Measurements from ENCODE around the gene SCD5. TPM values are rescaled to one million over a fixed set of nuclear protein-coding genes. Genes with fewer than 3 reads are reported as not detected.

Gene SCD5
- total RNA-seq, 2 experiments from 2014 or later = 1.3 to 1.7 TPM

DNA sequence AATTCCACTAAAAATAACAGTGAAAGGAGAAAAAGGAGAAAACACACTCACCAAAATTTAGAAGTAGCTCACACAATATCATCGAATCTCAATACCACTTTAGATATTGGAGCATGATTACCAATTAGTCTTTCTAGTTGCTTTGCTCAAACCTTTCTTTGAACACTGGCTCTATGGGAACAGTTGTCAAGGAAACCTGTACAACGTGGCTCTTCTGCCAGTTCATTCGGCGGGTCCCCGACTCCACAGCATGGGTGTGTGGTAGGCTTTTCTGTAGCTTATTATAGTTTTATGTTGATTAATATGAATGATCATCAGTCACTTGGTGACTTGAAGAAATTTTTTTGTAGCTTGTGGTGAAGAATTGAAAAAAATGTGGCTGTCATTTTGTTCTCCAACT is 186.6 kb downstream of the SCD5 start:
- ChIA-PET CTCF (interaction anchor here (0.6 to 1.3 kb wide), 2 partner anchors 23 to 38 kb away, joined by 3 read pairs; no protein-coding TSS in a partner anchor), POLR2A (no interaction called here)
- Mint-ChIP-seq H3K9me3 (ENCODE audit: low read depth) (no peaks in the 10 kb centered on the region), H3K36me3 (ENCODE audit: low read depth) (no peaks in the 10 kb centered on the region), H3K27ac (no peak overlapping the region), H3K4me3 (no peak overlapping the region), H3K27me3 (peaks cover 2% of the 10 kb centered on the region), H3K4me1 (no peaks in the 10 kb centered on the region)
- intact Hi-C loops (cut with DNase I, micrococcal nuclease) = no loop called here
- no peak for ATAC-seq
- no peak for DNase-seq

GRCh38 chr4:82611527-82611926 is 187.1 kb downstream of the SCD5 start:
- no peaks in the 10 kb centered on the region for H3K9me3 Mint-ChIP-seq (ENCODE audit: low read depth)
- ATAC-seq (no peak), DNase-seq (no peak)
- ChIA-PET CTCF (interaction anchor here (0.6 kb wide), 1 partner anchor 38 kb away, joined by 3 read pairs; no protein-coding TSS in a partner anchor), POLR2A (no interaction called here)
- H3K27me3 Mint-ChIP-seq = peaks cover 2% of the 10 kb centered on the region
- intact Hi-C loops (cut with DNase I, micrococcal nuclease) = no loop called here
- H3K4me3 Mint-ChIP-seq = no peak overlapping the region
- H3K36me3 Mint-ChIP-seq (ENCODE audit: low read depth) = no peaks in the 10 kb centered on the region
- H3K27ac Mint-ChIP-seq = no peak overlapping the region
- H3K4me1 Mint-ChIP-seq = no peaks in the 10 kb centered on the region

DNA sequence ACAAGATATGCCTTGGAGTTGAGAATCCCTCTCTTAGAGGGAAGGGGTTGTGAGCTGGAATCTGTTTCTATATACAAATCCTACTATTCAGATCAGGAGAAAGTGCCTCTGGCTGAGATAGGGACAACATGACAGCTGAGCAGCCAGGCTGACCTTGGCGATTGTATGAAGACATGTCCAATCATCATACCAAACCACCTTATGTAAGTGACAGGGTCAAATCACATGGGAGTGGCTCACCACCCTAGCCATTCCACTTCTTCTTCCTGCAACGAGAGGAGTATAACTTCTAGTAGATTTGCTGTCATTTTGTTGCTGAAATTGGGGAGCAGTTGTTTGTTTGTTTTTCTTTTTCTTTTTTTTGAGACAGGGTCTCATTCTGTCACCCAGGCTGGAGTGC is 188.6 kb downstream of the SCD5 start:
- no peak for ATAC-seq
- POLR2A ChIA-PET = no interaction called here
- intact Hi-C loops (cut with DNase I, micrococcal nuclease) = no loop called here
- no peak for DNase-seq
- no peaks in the 10 kb centered on the region for H3K36me3 Mint-ChIP-seq (ENCODE audit: low read depth)
- H3K27me3 Mint-ChIP-seq = no peaks in the 10 kb centered on the region
- H3K27ac Mint-ChIP-seq = no peak overlapping the region
- no peaks in the 10 kb centered on the region for H3K4me1 Mint-ChIP-seq
- CTCF ChIA-PET = interaction anchor here (0.6 to 1.0 kb wide), 2 partner anchors 28 to 129 kb away, joined by 3 to 4 read pairs; no protein-coding TSS in a partner anchor
- no peak overlapping the region for H3K4me3 Mint-ChIP-seq
- H3K9me3 Mint-ChIP-seq (ENCODE audit: low read depth) = no peaks in the 10 kb centered on the region

DNA sequence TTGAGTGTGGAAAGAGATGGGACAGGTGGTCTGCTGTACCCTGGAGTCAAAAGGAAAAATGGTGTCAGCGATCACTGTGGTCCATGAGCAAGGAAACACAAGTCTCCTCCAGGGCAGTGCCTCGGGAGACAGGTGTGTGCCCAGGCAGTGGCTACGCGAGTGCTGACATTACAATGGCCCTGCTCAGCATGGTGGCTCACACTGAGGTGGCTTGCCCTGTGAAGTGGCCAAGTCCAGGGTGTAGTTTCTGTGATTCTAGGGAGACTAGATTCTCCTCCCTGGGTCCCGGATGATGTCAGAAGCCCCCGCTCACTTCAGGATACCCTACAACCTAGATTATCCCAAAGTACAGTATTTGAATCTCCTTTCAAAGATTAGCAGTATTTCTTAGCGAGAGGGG is 192.0 kb downstream of the SCD5 start:
- Mint-ChIP-seq H3K4me3 (no peak overlapping the region), H3K36me3 (ENCODE audit: low read depth) (no peaks in the 10 kb centered on the region), H3K4me1 (no peaks in the 10 kb centered on the region), H3K27ac (no peak overlapping the region), H3K27me3 (no peaks in the 10 kb centered on the region), H3K9me3 (ENCODE audit: low read depth) (no peaks in the 10 kb centered on the region)
- ATAC-seq (no peak), DNase-seq (no peak)
- intact Hi-C loops (cut with DNase I, micrococcal nuclease) = no loop called here
- CTCF ChIA-PET = no interaction called here
- POLR2A ChIA-PET = no interaction called here

GRCh38 chr4:82604522-82604921 is 194.1 kb downstream of the SCD5 start:
- POLR2A ChIA-PET = no interaction called here
- Mint-ChIP-seq H3K27ac (no peak overlapping the region), H3K4me1 (no peaks in the 10 kb centered on the region), H3K4me3 (no peak overlapping the region), H3K27me3 (no peaks in the 10 kb centered on the region), H3K9me3 (ENCODE audit: low read depth) (no peaks in the 10 kb centered on the region), H3K36me3 (ENCODE audit: low read depth) (no peaks in the 10 kb centered on the region)
- CTCF ChIA-PET = interaction anchor here (0.5 kb wide), 1 partner anchor 34 kb away, joined by 3 read pairs; no protein-coding TSS in a partner anchor
- intact Hi-C loops (cut with DNase I, micrococcal nuclease) = no loop called here
- DNase-seq (no peak), ATAC-seq (no peak)

DNA sequence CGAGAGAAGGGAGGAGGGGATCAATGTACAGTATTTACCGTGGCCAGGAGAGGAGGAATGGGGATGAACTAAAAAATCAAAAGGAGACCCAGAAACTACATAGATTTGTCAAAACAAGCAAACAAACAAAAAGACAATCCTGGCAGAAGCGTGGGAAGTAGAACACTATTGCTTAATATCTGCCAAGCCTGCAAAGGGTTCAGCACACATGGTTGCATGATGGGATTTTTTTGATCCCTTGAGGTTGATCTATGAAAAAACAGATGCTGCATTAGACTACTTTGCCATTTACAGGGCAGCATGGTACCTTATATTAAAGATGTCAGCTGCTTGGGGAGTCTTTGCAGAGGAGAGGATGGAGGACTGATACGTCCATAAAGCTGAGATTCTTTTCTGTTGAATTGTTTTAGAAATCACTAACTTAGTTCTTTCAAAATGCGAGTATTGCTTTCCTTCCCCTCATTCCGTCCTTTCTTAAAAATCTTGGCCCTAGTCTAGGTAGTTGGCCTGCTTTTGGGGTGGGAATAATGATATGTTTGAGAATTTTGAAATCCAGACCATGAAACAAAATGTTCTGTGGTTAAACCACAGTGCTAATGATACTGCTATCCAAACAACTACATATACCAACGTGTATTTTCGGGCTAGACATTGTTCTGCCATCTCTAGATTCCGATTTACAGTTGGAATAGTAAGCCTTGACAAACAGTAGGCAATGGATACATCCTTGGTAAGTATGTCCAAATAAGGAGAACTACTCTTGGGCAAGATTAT is 197.2 kb downstream of the SCD5 start:
- ChIA-PET POLR2A (no interaction called here), CTCF (interaction anchor here (0.5 kb wide), 1 partner anchor 104 kb away, joined by 3 read pairs; no protein-coding TSS in a partner anchor)
- Mint-ChIP-seq H3K27ac (no peak overlapping the region), H3K4me1 (no peaks in the 10 kb centered on the region), H3K4me3 (no peak overlapping the region), H3K9me3 (ENCODE audit: low read depth) (no peaks in the 10 kb centered on the region), H3K27me3 (no peaks in the 10 kb centered on the region), H3K36me3 (ENCODE audit: low read depth) (no peaks in the 10 kb centered on the region)
- DNase-seq = no peak
- no peak for ATAC-seq
- intact Hi-C loops (cut with DNase I, micrococcal nuclease) = no loop called here

GRCh38 chr4:82599336-82599735 is 199.3 kb downstream of the SCD5 start:
- H3K4me3 Mint-ChIP-seq = no peak overlapping the region
- ChIA-PET CTCF (no interaction called here), POLR2A (no interaction called here)
- no peak for ATAC-seq
- intact Hi-C loops (cut with DNase I, micrococcal nuclease) = no loop called here
- H3K9me3 Mint-ChIP-seq (ENCODE audit: low read depth) = no peaks in the 10 kb centered on the region
- no peaks in the 10 kb centered on the region for H3K4me1 Mint-ChIP-seq
- no peak for DNase-seq
- H3K27ac Mint-ChIP-seq = no peak overlapping the region
- no peaks in the 10 kb centered on the region for H3K27me3 Mint-ChIP-seq
- H3K36me3 Mint-ChIP-seq (ENCODE audit: low read depth) = no peaks in the 10 kb centered on the region

GRCh38 chr4:82594456-82594855 is 204.1 kb downstream of the SCD5 start:
- no peaks in the 10 kb centered on the region for H3K9me3 Mint-ChIP-seq (ENCODE audit: low read depth)
- no peak overlapping the region for H3K4me3 Mint-ChIP-seq
- ATAC-seq (no peak), DNase-seq (no peak)
- H3K36me3 Mint-ChIP-seq (ENCODE audit: low read depth) = no peaks in the 10 kb centered on the region
- H3K4me1 Mint-ChIP-seq = no peaks in the 10 kb centered on the region
- intact Hi-C loops (cut with DNase I, micrococcal nuclease) = no loop called here
- POLR2A ChIA-PET = no interaction called here
- H3K27ac Mint-ChIP-seq = no peak overlapping the region
- CTCF ChIA-PET = no interaction called here
- peaks cover 7% of the 10 kb centered on the region for H3K27me3 Mint-ChIP-seq

DNA sequence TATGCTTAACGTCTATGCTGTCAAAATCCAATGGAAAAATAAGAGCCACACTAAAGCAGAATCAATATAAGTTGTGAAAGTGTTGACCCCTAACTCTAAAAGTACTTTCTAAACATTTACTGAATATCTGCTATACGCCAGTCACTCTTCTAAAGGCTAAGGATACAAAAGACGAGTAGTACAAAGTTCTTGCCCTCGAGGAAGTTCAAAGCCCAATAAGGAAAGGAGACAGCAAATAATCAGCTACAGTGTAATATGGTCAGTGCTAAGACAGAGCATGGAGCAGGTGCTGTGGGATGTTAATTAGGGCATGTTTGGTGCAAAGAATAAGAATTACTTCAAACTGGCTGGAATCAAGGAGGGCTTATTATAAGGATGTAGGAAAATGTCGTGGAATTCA is 205.2 kb downstream of the SCD5 start:
- H3K4me3 Mint-ChIP-seq = no peak overlapping the region
- no peaks in the 10 kb centered on the region for H3K9me3 Mint-ChIP-seq (ENCODE audit: low read depth)
- H3K4me1 Mint-ChIP-seq = no peaks in the 10 kb centered on the region
- ChIA-PET POLR2A (no interaction called here), CTCF (interaction anchor here (0.6 kb wide), 1 partner anchor 79 kb away, joined by 4 read pairs; no protein-coding TSS in a partner anchor)
- intact Hi-C loops (cut with DNase I, micrococcal nuclease) = no loop called here
- ATAC-seq (no peak), DNase-seq (no peak)
- peaks cover 7% of the 10 kb centered on the region for H3K27me3 Mint-ChIP-seq
- H3K27ac Mint-ChIP-seq = no peak overlapping the region
- no peaks in the 10 kb centered on the region for H3K36me3 Mint-ChIP-seq (ENCODE audit: low read depth)

DNA sequence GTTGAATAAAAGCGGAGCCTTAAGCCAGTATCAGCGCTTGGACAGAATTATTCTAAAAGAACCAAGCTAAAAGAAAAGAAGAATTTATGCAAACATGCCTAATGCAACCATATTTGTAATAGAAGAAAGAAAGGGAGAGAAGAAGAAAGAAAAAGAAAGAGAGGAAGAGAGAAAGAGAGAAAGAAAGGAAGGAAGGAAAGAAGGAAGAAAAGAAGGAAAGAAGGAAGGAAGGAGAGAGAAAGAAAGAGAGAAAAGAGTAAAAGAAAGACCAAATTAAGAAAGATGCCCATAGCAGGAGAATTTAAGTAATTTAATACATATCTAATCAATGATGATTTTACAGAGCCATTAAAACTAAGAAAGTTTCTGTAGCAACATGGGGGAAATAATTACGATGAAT is 206.0 kb downstream of the SCD5 start:
- DNase-seq (no peak), ATAC-seq (no peak)
- H3K9me3 Mint-ChIP-seq (ENCODE audit: low read depth) = no peaks in the 10 kb centered on the region
- no peak overlapping the region for H3K4me3 Mint-ChIP-seq
- POLR2A ChIA-PET = no interaction called here
- CTCF ChIA-PET = interaction anchor here (0.6 kb wide), 1 partner anchor 797 kb away, joined by 3 read pairs; no protein-coding TSS in a partner anchor
- H3K4me1 Mint-ChIP-seq = no peaks in the 10 kb centered on the region
- peaks cover 7% of the 10 kb centered on the region for H3K27me3 Mint-ChIP-seq
- intact Hi-C loops (cut with DNase I, micrococcal nuclease) = no loop called here
- no peak overlapping the region for H3K27ac Mint-ChIP-seq
- H3K36me3 Mint-ChIP-seq (ENCODE audit: low read depth) = no peaks in the 10 kb centered on the region

- no peak overlapping the region for H3K27ac Mint-ChIP-seq
- CTCF ChIA-PET = interaction anchor here (0.6 to 1.6 kb wide), 4 partner anchors 58 to 193 kb away, joined by 3 to 4 read pairs (median 3); no protein-coding TSS in a partner anchor
- DNase-seq (no peak), ATAC-seq (no peak)
- POLR2A ChIA-PET = no interaction called here
- H3K27me3 Mint-ChIP-seq = peaks cover 7% of the 10 kb centered on the region
- no peaks in the 10 kb centered on the region for H3K9me3 Mint-ChIP-seq (ENCODE audit: low read depth)
- no peaks in the 10 kb centered on the region for H3K36me3 Mint-ChIP-seq (ENCODE audit: low read depth)
- intact Hi-C loops (cut with DNase I, micrococcal nuclease) = no loop called here
- no peak overlapping the region for H3K4me3 Mint-ChIP-seq
- H3K4me1 Mint-ChIP-seq = no peaks in the 10 kb centered on the region
Observed at GRCh38 chr4:82591592-82591991, 207.0 kb downstream of the SCD5 start.

DNA sequence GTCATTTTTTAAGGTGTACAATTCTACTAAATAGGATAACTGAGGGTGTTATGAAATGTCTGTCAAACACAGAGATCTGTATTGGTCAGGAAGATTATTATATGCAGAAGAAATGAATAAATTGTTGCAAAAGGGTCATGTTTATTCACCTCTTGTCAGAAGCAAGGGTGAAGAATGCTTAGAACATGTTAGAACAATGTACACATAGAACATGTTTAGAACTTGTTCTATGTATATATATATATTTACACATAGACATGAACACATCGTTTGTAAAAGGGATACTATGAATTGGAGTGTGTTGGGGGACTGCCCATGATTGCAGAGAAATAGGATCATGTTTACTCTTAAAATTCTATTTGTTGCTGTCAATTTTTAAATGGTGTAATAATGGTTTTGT is 208.8 kb downstream of the SCD5 start:
- intact Hi-C loops (cut with DNase I, micrococcal nuclease) = no loop called here
- POLR2A ChIA-PET = no interaction called here
- Mint-ChIP-seq H3K36me3 (ENCODE audit: low read depth) (no peaks in the 10 kb centered on the region), H3K4me1 (no peaks in the 10 kb centered on the region), H3K9me3 (ENCODE audit: low read depth) (no peaks in the 10 kb centered on the region), H3K4me3 (no peak overlapping the region), H3K27me3 (peaks cover 7% of the 10 kb centered on the region), H3K27ac (no peak overlapping the region)
- ATAC-seq (no peak), DNase-seq (no peak)
- CTCF ChIA-PET = interaction anchor here (1.3 kb wide), 1 partner anchor 23 kb away, joined by 3 read pairs; no protein-coding TSS in a partner anchor
